Measurements from ENCODE around the gene ADGRE3. TPM values are rescaled to one million over a fixed set of nuclear protein-coding genes. Genes with fewer than 3 reads are reported as not detected.

ADGRE3 gene
- polyA plus RNA-seq, 2 of the 4 experiments (the other 2 are of a cell fraction), result not detected

- Histone ChIP-seq H3K4me2 (no peak overlapping the region), H3K9me3 (no peaks in the 10 kb centered on the region), H3K4me1 (no peaks in the 10 kb centered on the region), H3K27ac (no peak overlapping the region), H3K4me3 (no peak overlapping the region)
- no peak for ATAC-seq
- no peak for TF ChIP-seq JUN (IDR thresholded peaks at IDR 0.05)
- no peak for TF ChIP-seq ZFP36 (IDR thresholded peaks at IDR 0.05; ENCODE audit: borderline replicate concordance, partially characterized antibody)
- TF ChIP-seq ZSCAN20 (CRISPR knock-in tag; IDR thresholded peaks at IDR 0.05), result no peak
- no peak for TF ChIP-seq CHD2 (IDR thresholded peaks at IDR 0.05; ENCODE audit: low read length, partially characterized antibody)
- TF ChIP-seq FOSL2 (IDR thresholded peaks at IDR 0.05), result no peak
- TF ChIP-seq FOSL2 (CRISPR knock-in tag; IDR thresholded peaks at IDR 0.05), result no peak
- no peak for TF ChIP-seq BHLHE40 (IDR thresholded peaks at IDR 0.05; ENCODE audit: low read depth, low read length)
- TF ChIP-seq HMGXB4 (CRISPR knock-in tag; IDR thresholded peaks at IDR 0.05; ENCODE audit: borderline replicate concordance), result no peak
- TF ChIP-seq KDM5A (IDR thresholded peaks at IDR 0.05), result no peak
- TF ChIP-seq USF2 (IDR thresholded peaks at IDR 0.05), result no peak
- TF ChIP-seq ZC3H11A (IDR thresholded peaks at IDR 0.05), result no peak
- TF ChIP-seq CBX2 (IDR thresholded peaks at IDR 0.05; ENCODE audit: borderline replicate concordance, low read depth), result no peak
- TF ChIP-seq ATOH8 (CRISPR knock-in tag; IDR thresholded peaks at IDR 0.05; ENCODE audit: low read depth), result no peak
- no peak for TF ChIP-seq RAD21 (conservative IDR thresholded peaks at IDR 0.05 in 1 of 2, IDR thresholded peaks at IDR 0.05 in 1 of 2)
- WGBS (ENCODE audit: missing lambda C conversion rate), result 62% methylated on average over 12 of the region's 12 CpGs
- no peak for FAIRE-seq
- ChIA-PET CTCF (no interaction called here), POLR2A (no interaction called here)
- DNase-seq (ENCODE audit: low read depth in 1 of 2, low spot score in 1 of 2), result no peak
These were observed 13.2 kb downstream of the ADGRE3 start for GRCh38 chr19:14661372-14661924.

GRCh38 chr19:14659874-14660489 is 14.7 kb downstream of the ADGRE3 start:
- FAIRE-seq (no peak), ATAC-seq (no peak), DNase-seq (ENCODE audit: low read depth in 1 of 2, low spot score in 1 of 2) (no peak)
- no peaks in the 10 kb centered on the region for H3K4me1 ChIP-seq
- TF ChIP-seq EHMT2 (IDR thresholded peaks at IDR 0.05; ENCODE audit: low read depth) (no peak), NFE2L2 (conservative IDR thresholded peaks at IDR 0.05; ENCODE audit: low read length) (no peak), FOSL2 (IDR thresholded peaks at IDR 0.05) (no peak), FOSL2 (CRISPR knock-in tag; IDR thresholded peaks at IDR 0.05) (no peak), MAZ (IDR thresholded peaks at IDR 0.05; ENCODE audit: borderline replicate concordance, low read depth, low read length) (no peak), ZSCAN20 (CRISPR knock-in tag; IDR thresholded peaks at IDR 0.05) (no peak)
- CTCF ChIA-PET, result no interaction called here
- no peak overlapping the region for H3K4me2 ChIP-seq
- no peak overlapping the region for H3K4me3 ChIP-seq
- no peak overlapping the region for H3K27ac ChIP-seq
- POLR2A ChIA-PET, result interaction anchor here (0.7 kb wide), 1 partner anchor 1679 kb away, joined by 8 read pairs; no protein-coding TSS in a partner anchor
- H3K9me3 ChIP-seq, result no peaks in the 10 kb centered on the region
- 45% methylated on average over 6 of the region's 6 CpGs for WGBS (ENCODE audit: missing lambda C conversion rate)

- H3K4me1 ChIP-seq, result no peaks in the 10 kb centered on the region
- no peak overlapping the region for H3K27ac ChIP-seq
- no peak for TF ChIP-seq HMGXB4 (CRISPR knock-in tag; IDR thresholded peaks at IDR 0.05; ENCODE audit: borderline replicate concordance)
- no peak for TF ChIP-seq HOXA7 (CRISPR knock-in tag; IDR thresholded peaks at IDR 0.05)
- TF ChIP-seq ZSCAN20 (CRISPR knock-in tag; IDR thresholded peaks at IDR 0.05), result no peak
- TF ChIP-seq FOXS1 (CRISPR knock-in tag; IDR thresholded peaks at IDR 0.05), result no peak
- no peak for TF ChIP-seq HOXB5 (CRISPR knock-in tag; IDR thresholded peaks at IDR 0.05)
- TF ChIP-seq CHD2 (IDR thresholded peaks at IDR 0.05; ENCODE audit: low read length, partially characterized antibody), result no peak
- TF ChIP-seq JUN (IDR thresholded peaks at IDR 0.05), result no peak
- TF ChIP-seq EHF (CRISPR knock-in tag; IDR thresholded peaks at IDR 0.05), result no peak
- H3K4me3 ChIP-seq, result no peak overlapping the region
- no peaks in the 10 kb centered on the region for H3K9me3 ChIP-seq
- ChIA-PET POLR2A (no interaction called here), CTCF (interaction anchor here (1.2 kb wide), 1 partner anchor 82 kb away, joined by 3 read pairs; no protein-coding TSS in a partner anchor)
- FAIRE-seq (no peak), DNase-seq (ENCODE audit: low read depth in 1 of 2, low spot score in 1 of 2) (no peak), ATAC-seq (no peak)
- H3K4me2 ChIP-seq, result no peak overlapping the region
- WGBS (ENCODE audit: missing lambda C conversion rate), result 37% methylated on average over 10 of the region's 11 CpGs
These were observed 18.9 kb downstream of the ADGRE3 start for GRCh38 chr19:14655726-14656125.
